Activated naive CD4-positive, alpha-beta T cell treated with anti-CD3 and anti-CD28 coated beads, Interleukin-2, amount 50 U/mL, for 72 hours (primary cell): ENCODE results near the gene SNTB2. TPM values are rescaled to one million over a fixed set of nuclear protein-coding genes. Genes with fewer than 3 reads are reported as not detected.
A peak's percentile ranks its signal among the peaks of the same experiment; 100 is the strongest.

Source experiments
- ATAC-seq, 2 donors: fragments of 150-1000 bp; cut with Tn5 transposase; 2 replicates each; pipeline ENCODE4 v1.10.0; 2021; ENCODE audit warnings: mild to moderate bottlenecking in 2 of 2, moderate library complexity in 2 of 2
- DNase-seq, 2 donors: peaks; one replicate each; pipeline ENCODE4 v3.0.0; 2021 to 2022; ENCODE audit warnings: low spot score in 2 of 2
- H3K27ac Mint-ChIP-seq, 2 donors: one replicate each; pipeline ENCODE4 v1.8.0; 2022; ENCODE audit warnings: mild to moderate bottlenecking in 2 of 2, mixed read lengths in 2 of 2
- H3K36me3 Mint-ChIP-seq, 2 donors: one replicate each; pipeline ENCODE4 v1.8.0; 2022; ENCODE audit warnings: mixed read lengths in 2 of 2
- H3K9me3 Mint-ChIP-seq, 2 donors: one replicate each; pipeline ENCODE4 v1.8.0; 2022; ENCODE audit warnings: mixed read lengths in 2 of 2
- total RNA-seq, 2 donors: library from RNA; stranded (reverse); gene quantifications; one replicate each; pipeline ENCODE4 v1.2.3, GENCODE V29; 2022

The SNTB2 gene
- total RNA-seq, 2 donors from 2014 or later, result 12.7 to 21.2 TPM

DNA sequence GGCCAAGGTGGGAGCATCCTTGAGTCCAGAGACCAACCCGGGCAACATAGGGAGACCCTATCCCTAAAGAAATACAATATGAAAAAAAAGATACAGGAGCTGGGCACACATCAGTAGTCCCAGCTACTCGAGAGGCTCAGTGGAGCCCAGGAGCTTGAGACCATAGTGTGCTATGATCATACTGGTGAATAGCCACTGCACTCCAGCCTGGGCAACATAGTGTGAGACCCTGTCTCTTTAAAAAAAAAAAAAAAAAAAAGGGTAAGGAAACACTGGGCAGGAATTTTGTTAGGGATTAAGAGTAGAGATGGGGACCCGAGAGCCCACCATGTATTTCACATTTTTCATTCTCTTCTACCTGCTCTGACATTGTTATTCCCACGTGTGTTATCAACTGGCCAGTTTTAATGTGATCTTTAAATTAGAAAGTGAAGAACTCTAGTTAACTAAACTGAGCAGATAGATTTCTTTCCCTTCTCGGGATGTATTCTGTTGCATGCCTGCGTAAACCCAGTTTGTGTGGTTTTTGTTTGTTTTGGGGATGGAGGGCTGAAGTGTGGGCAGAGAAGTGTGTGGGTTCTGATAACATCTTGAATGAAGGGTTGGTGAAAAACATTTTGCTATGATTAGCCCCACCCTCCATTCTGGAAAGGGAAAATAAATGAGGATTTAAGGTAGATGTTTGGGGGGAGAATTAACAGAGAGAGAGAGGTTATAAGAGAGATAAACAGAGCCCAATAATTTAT is 17.2 kb upstream of the SNTB2 start:
- no peak for ATAC-seq
- H3K9me3 Mint-ChIP-seq, result no peaks in the 10 kb centered on the region
- peaks cover 18 to 25% of the 10 kb centered on the region in 2 donors for H3K36me3 Mint-ChIP-seq
- H3K27ac Mint-ChIP-seq, result no peak overlapping the region
- DNase-seq, result no peak

DNA sequence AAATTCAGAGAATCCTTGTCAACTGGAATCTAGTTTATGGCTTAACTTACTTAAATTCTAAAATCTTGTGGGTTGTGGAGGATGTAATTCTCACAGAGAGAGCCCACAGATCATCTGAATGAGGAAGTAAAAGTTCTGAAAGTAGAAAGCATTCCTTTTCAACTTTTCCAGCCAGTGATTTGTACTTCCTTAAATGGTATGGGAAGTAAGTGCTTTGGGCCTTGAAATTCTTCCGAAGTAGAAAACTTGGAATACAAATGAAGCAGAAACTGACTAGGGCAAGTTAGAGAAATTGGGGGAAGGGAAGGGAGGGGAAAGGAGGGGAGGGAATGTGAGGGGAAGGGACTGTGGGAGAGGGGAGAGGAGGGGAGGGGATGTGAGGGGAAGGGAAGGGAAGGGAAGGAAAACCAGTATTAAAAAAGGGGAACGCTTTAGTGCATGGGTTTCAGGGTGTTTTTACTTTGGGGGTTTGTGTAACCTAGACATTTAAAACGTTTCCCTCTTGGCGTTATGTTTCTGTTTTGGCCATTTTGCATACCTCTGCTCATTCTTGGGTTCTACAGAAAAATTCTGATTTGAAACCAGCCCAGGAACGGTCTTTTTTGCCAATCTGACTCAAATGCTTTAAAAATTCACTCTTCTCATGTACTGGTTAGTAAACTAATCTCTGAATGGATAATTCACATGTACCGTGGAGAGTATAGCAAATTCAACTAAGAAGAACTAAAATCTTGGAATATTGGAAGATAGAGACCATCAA is 15.5 kb upstream of the SNTB2 start:
- Mint-ChIP-seq H3K27ac (no peak overlapping the region), H3K36me3 (peaks cover 18 to 31% of the 10 kb centered on the region in 2 donors), H3K9me3 (no peaks in the 10 kb centered on the region)
- no peak for DNase-seq
- ATAC-seq, result no peak

- Mint-ChIP-seq H3K36me3 (peaks cover 4 to 7% of the 10 kb centered on the region in 2 donors), H3K27ac (no peak overlapping the region), H3K9me3 (no peaks in the 10 kb centered on the region)
- DNase-seq (no peak), ATAC-seq (no peak)
Measured at GRCh38 chr16:69176033-69176800, 10.7 kb upstream of the SNTB2 start.

- no peak for DNase-seq
- ATAC-seq, result no peak
- H3K9me3 Mint-ChIP-seq, result no peaks in the 10 kb centered on the region
- H3K27ac Mint-ChIP-seq, result no peak overlapping the region
- peaks cover 0 to 7% of the 10 kb centered on the region in 2 donors for H3K36me3 Mint-ChIP-seq
Measured at GRCh38 chr16:69179328-69180010, 7.5 kb upstream of the SNTB2 start.

DNA sequence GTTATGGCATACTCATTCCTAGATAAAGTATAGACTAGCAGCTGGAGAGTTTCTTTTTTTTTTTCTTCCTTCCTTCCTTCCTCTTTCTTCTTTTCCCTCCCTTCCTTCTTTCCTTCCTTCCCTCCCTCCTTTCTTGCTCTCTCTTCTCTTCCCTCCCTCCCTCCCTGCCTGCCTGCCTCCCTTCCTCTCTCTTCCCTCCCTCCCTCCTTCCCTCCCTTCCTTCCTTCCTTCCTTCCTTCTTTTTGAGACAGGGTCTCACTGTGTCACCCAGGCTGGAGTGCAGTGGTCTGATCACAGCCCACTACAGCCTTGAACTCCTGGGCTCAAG is 7.0 kb upstream of the SNTB2 start:
- no peaks in the 10 kb centered on the region for H3K9me3 Mint-ChIP-seq
- H3K27ac Mint-ChIP-seq, result no peak overlapping the region
- ATAC-seq (no peak), DNase-seq (no peak)
- H3K36me3 Mint-ChIP-seq, result peaks cover 0 to 12% of the 10 kb centered on the region in 2 donors

GRCh38 chr16:69182730-69183416 is 4.1 kb upstream of the SNTB2 start:
- no peaks in the 10 kb centered on the region for H3K9me3 Mint-ChIP-seq
- H3K36me3 Mint-ChIP-seq, result peaks cover 1 to 7% of the 10 kb centered on the region in 2 donors
- ATAC-seq (no peak), DNase-seq (no peak)
- H3K27ac Mint-ChIP-seq, result no peak overlapping the region

- ATAC-seq (peak; percentile 19 to 49), DNase-seq (peak; percentile 37 to 59)
- peaks cover 16 to 23% of the 10 kb centered on the region in 2 donors for H3K36me3 Mint-ChIP-seq
- H3K27ac Mint-ChIP-seq, result peak overlapping the region; percentile 81 to 97
- H3K9me3 Mint-ChIP-seq, result no peaks in the 10 kb centered on the region
Measured at GRCh38 chr16:69187446-69188235, 677 bp downstream of the SNTB2 start.

DNA sequence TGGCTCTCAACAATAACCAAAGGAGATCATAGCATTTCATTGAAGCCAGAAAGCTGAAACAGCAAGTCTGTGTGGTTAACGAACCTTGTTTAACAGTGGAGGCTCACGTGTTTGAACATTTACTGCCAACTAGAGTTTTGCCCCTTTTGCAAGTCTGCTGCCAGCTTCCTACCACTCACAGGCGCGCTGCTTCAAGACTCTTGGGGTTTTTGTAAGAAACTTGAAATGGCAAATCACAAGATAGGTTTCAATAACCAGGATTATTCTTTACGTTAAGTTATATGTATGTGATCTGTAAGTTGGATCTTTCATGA is 1.2 kb downstream of the SNTB2 start:
- Mint-ChIP-seq H3K27ac (peak overlapping the region; percentile 81 to 97), H3K36me3 (peaks cover 16 to 23% of the 10 kb centered on the region in 2 donors), H3K9me3 (no peaks in the 10 kb centered on the region)
- ATAC-seq (no peak), DNase-seq (no peak)

GRCh38 chr16:69188716-69189115 is 1.8 kb downstream of the SNTB2 start:
- ATAC-seq, result no peak
- Mint-ChIP-seq H3K36me3 (peaks cover 16 to 23% of the 10 kb centered on the region in 2 donors), H3K9me3 (no peaks in the 10 kb centered on the region), H3K27ac (peak overlapping the region in 1 of 2 donors; percentile 97)
- no peak for DNase-seq

DNA sequence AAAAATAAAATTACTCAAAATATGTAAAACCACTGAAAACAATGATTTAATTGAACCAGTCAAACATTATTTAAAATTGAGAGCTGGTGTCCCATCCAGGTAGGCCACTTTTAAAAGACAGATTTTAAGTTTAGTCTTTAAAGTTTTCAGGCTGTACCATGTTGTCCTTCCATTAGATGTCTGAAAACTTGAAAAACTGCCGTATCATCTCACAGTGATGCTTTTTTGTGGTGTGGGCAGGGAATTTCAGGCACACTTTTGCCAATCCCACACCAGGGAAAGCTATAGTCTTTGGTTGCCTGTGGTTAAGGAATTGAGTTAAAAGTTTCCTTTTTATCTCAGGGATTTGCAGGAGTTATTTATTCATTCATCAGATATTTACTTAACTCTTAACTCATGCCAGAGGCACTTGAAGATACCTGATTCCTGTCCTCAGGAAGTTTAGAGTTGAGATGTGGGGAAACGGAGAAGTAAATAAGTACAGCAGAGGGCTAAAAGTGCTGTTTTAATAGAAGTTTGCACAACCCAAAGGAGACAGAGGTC is 3.2 kb downstream of the SNTB2 start:
- Mint-ChIP-seq H3K36me3 (peaks cover 16 to 17% of the 10 kb centered on the region in 2 donors), H3K27ac (no peak overlapping the region), H3K9me3 (no peaks in the 10 kb centered on the region)
- no peak for ATAC-seq
- DNase-seq, result no peak

- H3K9me3 Mint-ChIP-seq, result no peaks in the 10 kb centered on the region
- ATAC-seq, result no peak
- H3K27ac Mint-ChIP-seq, result no peak overlapping the region
- peaks cover 16 to 17% of the 10 kb centered on the region in 2 donors for H3K36me3 Mint-ChIP-seq
- no peak for DNase-seq
Measured at GRCh38 chr16:69190598-69190997, 3.6 kb downstream of the SNTB2 start.

DNA sequence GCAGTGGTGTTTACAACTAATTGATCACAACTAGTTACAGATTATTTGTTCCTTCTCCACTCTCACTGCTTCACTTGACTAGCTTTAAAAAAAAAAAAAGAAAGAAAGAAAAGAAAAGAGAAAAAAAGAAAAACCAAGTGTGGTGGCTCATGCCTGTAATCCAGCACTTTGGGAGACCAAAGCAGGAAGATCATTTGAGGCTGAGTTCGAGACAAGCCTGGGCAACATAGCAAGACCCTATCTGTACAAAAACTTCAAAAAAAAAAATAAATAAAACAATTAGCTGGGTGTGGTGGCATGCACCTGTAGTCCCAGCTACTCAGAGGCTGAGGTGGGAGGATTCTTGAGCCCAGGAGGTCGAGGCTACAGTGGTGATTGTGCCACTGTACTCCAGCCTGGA is 4.2 kb downstream of the SNTB2 start:
- ATAC-seq, result no peak
- DNase-seq, result no peak
- H3K36me3 Mint-ChIP-seq, result peaks cover 16 to 17% of the 10 kb centered on the region in 2 donors
- H3K27ac Mint-ChIP-seq, result no peak overlapping the region
- no peaks in the 10 kb centered on the region for H3K9me3 Mint-ChIP-seq

DNA sequence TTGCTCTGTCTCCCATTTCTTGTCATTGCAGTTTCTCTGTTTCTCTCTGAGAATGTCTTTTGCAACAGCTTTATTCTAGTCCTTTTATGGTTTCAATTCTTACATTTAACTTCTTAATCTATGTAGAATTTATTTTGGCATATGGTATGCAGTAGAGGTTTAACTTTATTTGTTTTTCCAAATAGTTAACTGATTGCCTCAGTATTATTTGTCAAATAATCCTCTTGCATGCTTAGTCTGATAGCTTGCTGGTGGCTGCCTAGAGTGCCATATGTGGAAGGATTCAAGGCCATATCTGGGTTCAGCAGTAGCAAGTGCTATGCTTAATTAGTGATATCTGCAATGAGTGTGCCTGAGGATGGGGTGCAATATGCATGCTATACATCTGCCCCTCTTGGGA is 6.9 kb downstream of the SNTB2 start:
- Mint-ChIP-seq H3K9me3 (no peaks in the 10 kb centered on the region), H3K36me3 (peaks cover 5 to 7% of the 10 kb centered on the region in 2 donors), H3K27ac (no peak overlapping the region)
- ATAC-seq, result no peak
- DNase-seq, result no peak

GRCh38 chr16:69194488-69194887 is 7.5 kb downstream of the SNTB2 start:
- no peaks in the 10 kb centered on the region for H3K9me3 Mint-ChIP-seq
- no peak overlapping the region for H3K27ac Mint-ChIP-seq
- DNase-seq (no peak), ATAC-seq (no peak)
- peaks cover 5 to 6% of the 10 kb centered on the region in 2 donors for H3K36me3 Mint-ChIP-seq

DNA sequence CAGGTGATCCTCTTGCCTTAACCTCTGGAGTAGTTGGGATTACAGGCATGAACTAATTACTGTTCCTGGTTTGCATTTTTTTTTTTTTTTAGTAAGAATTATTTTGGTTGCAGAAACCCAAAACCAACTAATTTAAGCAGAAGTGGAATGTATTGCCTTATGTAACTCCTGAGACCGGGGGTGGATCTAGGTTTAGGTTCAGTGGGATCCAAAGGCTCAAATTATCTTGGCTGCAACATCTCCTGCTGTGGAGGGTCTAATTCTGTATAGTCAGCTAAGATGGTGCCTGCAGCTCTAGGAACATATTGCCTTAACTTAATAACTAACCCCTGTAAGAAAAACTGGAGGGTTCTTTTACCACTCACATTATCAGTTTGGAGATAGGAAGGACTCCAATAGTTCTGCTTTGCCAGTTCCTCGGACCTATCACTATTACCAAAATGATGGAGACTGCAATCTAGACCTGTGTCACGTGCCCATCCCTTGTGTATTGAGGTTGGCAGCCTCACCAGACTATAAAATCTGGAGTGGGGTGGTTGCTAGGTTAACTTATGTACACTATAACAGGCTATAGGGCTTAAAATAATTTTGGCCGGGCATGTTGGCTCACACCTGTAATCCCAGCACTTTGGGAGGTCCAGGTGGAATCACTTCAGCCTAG is 8.5 kb downstream of the SNTB2 start:
- no peak overlapping the region for H3K27ac Mint-ChIP-seq
- peaks cover 5 to 6% of the 10 kb centered on the region in 2 donors for H3K36me3 Mint-ChIP-seq
- H3K9me3 Mint-ChIP-seq, result no peaks in the 10 kb centered on the region
- ATAC-seq (no peak), DNase-seq (no peak)
